K562 (cell line): ENCODE measurements around the gene SEC22A. TPM values are rescaled to one million over a fixed set of nuclear protein-coding genes. Genes with fewer than 3 reads are reported as not detected.

Experiments used
- ATAC-seq: fragments of 200-7000 bp; cut with Tn5 transposase; 3 replicates; pipeline ENCODE4 v1.9.1; 2020; ENCODE audit warnings: moderate library complexity
- BruUV-seq: library from RNA; stranded (reverse); fragments of 400-500 nt; replicated peaks from 2 replicates; lab custom pipeline; 2021; lab: Mats Ljungman, UMichigan
- CTCF ChIA-PET: fragments of 300-600 bp; formaldehyde crosslinking; extraction: SDS; loops from one replicate; lab custom pipeline; 2021; ENCODE audit warnings: low intra/inter-chr PET ratio; lab: Yijun Ruan, JAX
- POLR2A ChIA-PET: fragments of 300-600, 350-650 bp; sonication (Branson Sonifier 250); formaldehyde crosslinking; extraction: SDS; loops from one replicate; lab custom pipeline; 2021; ENCODE audit warnings: antibody characterized with exemption, inconsistent platforms; lab: Yijun Ruan, JAX
- DNase-seq, 4 experiments: peaks; one replicate each; pipeline versions ENCODE4 v3.0.0 to v3.0.0-alpha.2; 2011 to 2018; ENCODE audit warnings: low spot score in 3 of 4, mixed read lengths in 3 of 4; ENCODE audit errors: extremely low read depth in 1 of 4
- FAIRE-seq: peaks from 2 replicates; lab custom pipeline; 2011; peaks lifted over from hg19 to GRCh38; lab: Jason Lieb, UNC
- H2AFZ ChIP-seq: 2 replicates; pipeline ENCODE4 v1.6.0; 2011; ENCODE audit warnings: low read depth, low read length, control low read depth, inconsistent platforms
- H3K27ac ChIP-seq: fragments of 200-600 bp; 3 replicates; pipeline ENCODE4 v1.8.0; 2011; ENCODE audit warnings: low read depth, mild to moderate bottlenecking, control low read depth, inconsistent platforms, low read length, moderate library complexity, mixed read lengths; ENCODE audit errors: extremely low read depth
- H3K27me3 ChIP-seq, 2 experiments: fragments of 300-600 bp in 1 of 2; 2 replicates in 1 of 2; 3 replicates in 1 of 2; pipeline versions ENCODE4 v1.6.0 to v1.8.0; 2011; ENCODE audit warnings: inconsistent platforms in 2 of 2, low read length in 2 of 2, mild to moderate bottlenecking in 1 of 2, mixed read lengths in 1 of 2, moderate library complexity in 1 of 2; ENCODE audit not compliant: control insufficient read depth in 2 of 2, insufficient read depth in 2 of 2
- H3K36me3 ChIP-seq: fragments of 300-600 bp; 3 replicates; pipeline ENCODE4 v1.8.0; 2011; ENCODE audit warnings: mild to moderate bottlenecking, low read length, inconsistent platforms; ENCODE audit not compliant: control insufficient read depth, insufficient read depth
- H3K4me1 ChIP-seq, 2 experiments: fragments of 200-600 bp in 1 of 2; replicated peaks in 1 of 2; 2 replicates in 1 of 2; 3 replicates in 1 of 2; pipeline versions ENCODE4 v1.5.1 to v1.8.0; 2011; ENCODE audit warnings: inconsistent platforms in 2 of 2, low read length in 2 of 2, mild to moderate bottlenecking in 1 of 2, mixed read lengths in 1 of 2, moderate library complexity in 1 of 2; ENCODE audit not compliant: control insufficient read depth in 2 of 2, insufficient read depth in 2 of 2
- H3K4me2 ChIP-seq: 2 replicates; pipeline ENCODE4 v1.6.1; 2011; ENCODE audit warnings: low read length, control low read depth, inconsistent platforms, mixed read lengths; ENCODE audit not compliant: insufficient read depth
- H3K4me3 ChIP-seq: fragments of 200-600 bp; sonication (generic), shearing (Covaris generic); 2 replicates; pipeline ENCODE4 v1.5.1; 2016; ENCODE audit warnings: control low read depth, inconsistent platforms
- H3K79me2 ChIP-seq: fragments of 200-600 bp; 3 replicates; pipeline ENCODE4 v1.8.0; 2011; ENCODE audit warnings: low read length, inconsistent platforms; ENCODE audit not compliant: control insufficient read depth, insufficient read depth
- H3K9ac ChIP-seq, 2 experiments: 2 replicates each; pipeline versions ENCODE4 v1.6.0 to v1.6.1; 2011; ENCODE audit warnings: low read depth in 2 of 2, low read length in 2 of 2, control low read depth in 1 of 2, inconsistent platforms in 1 of 2, mild to moderate bottlenecking in 1 of 2, mixed read lengths in 1 of 2; ENCODE audit not compliant: insufficient read depth in 1 of 2
- H3K9me1 ChIP-seq: one replicate; pipeline ENCODE4 v1.6.0; 2011; ENCODE audit warnings: inconsistent platforms, mild to moderate bottlenecking, low read length, moderate library complexity; ENCODE audit not compliant: control insufficient read depth, insufficient read depth
- H3K9me3 ChIP-seq: replicated peaks from 2 replicates; pipeline ENCODE4 v1.5.1; 2011; ENCODE audit warnings: low read depth, low read length, inconsistent platforms; ENCODE audit not compliant: control insufficient read depth, insufficient read depth
- H4K20me1 ChIP-seq: replicated peaks from 2 replicates; pipeline ENCODE4 v1.6.1; 2011; ENCODE audit warnings: low read length, inconsistent platforms, mixed read lengths; ENCODE audit not compliant: control insufficient read depth, insufficient read depth
- ATF7 ChIP-seq: fragments of 450-650 bp; IDR thresholded peaks from 2 replicates; pipeline ENCODE4 v1.7.1; 2014; ENCODE audit warnings: mild to moderate bottlenecking, moderate library complexity
- CBFA2T3 ChIP-seq: fragments of 450-650 bp; IDR thresholded peaks from 2 replicates; pipeline ENCODE4 v1.6.1; 2017
- HNRNPLL ChIP-seq: fragments of 200-400 bp; formaldehyde crosslinking; IDR thresholded peaks from 2 replicates; pipeline ENCODE4 v1.6.1; 2017; ENCODE audit warnings: low read length, low read depth, mild to moderate bottlenecking; ENCODE audit not compliant: poor library complexity, severe bottlenecking
- RAD21 ChIP-seq, 2 experiments: fragments of 250-450 bp in 1 of 2; fragments of 450-650 bp in 1 of 2; sonication (Bioruptor Pico) in 1 of 2; formaldehyde crosslinking in 1 of 2; IDR thresholded peaks in 1 of 2; conservative IDR thresholded peaks in 1 of 2; 2 replicates each; pipeline versions ENCODE4 v1.4.0 to v1.8.0; 2020 to 2022; ENCODE audit warnings: mild to moderate bottlenecking in 2 of 2, moderate library complexity in 1 of 2
- SIX5 ChIP-seq, 2 experiments: IDR thresholded peaks; 2 replicates each; pipeline ENCODE4 v1.6.1; 2011; ENCODE audit warnings: low read length in 2 of 2, borderline replicate concordance in 1 of 2, low read depth in 1 of 2, mild to moderate bottlenecking in 1 of 2, moderate library complexity in 1 of 2; ENCODE audit not compliant: insufficient read depth in 1 of 2
- TCF3 ChIP-seq: sonication (generic); formaldehyde crosslinking; IDR thresholded peaks from 2 replicates; pipeline ENCODE4 v1.4.0; 2020; ENCODE audit warnings: mild to moderate bottlenecking, missing genetic modification reagents
- ZNF589 ChIP-seq: fragments of 200-800 bp; sonication (Bioruptor generic); IDR thresholded peaks from 2 replicates; pipeline ENCODE4 v1.6.1; 2016; ENCODE audit warnings: low read depth, missing genetic modification characterization, missing compliant biosample characterization
- ZNF76 ChIP-seq: fragments of 250-450 bp; sonication (Bioruptor Pico); IDR thresholded peaks from 2 replicates; pipeline ENCODE4 v1.4.0; 2020; ENCODE audit warnings: mild to moderate bottlenecking, moderate library complexity, borderline replicate concordance
- WGBS: fragments of 100-300 bp; shearing (Covaris generic); methylation state at CpG from one replicate; pipeline ENCODE4 v1.1.6; 2016; ENCODE audit warnings: low coverage, mixed read lengths; ENCODE audit not compliant: insufficient coverage; ENCODE audit errors: missing lambda C conversion rate; 5-methylcytosine and 5-hydroxymethylcytosine counted together
- in situ Hi-C: fragments of 300-500 bp; cut with MboI; formaldehyde crosslinking; loops from 4 replicates; pipeline ENCODE4 v1.15.0; 2018; ENCODE audit warnings: inconsistent platforms, mixed read lengths
- intact Hi-C: fragments of 100-400 bp; cut with micrococcal nuclease; formaldehyde crosslinking; loops from 2 replicates; pipeline ENCODE4 v1.14.2; 2022
- polyA plus RNA-seq, 8 experiments: library from polyadenylated mRNA; depleted of rRNA in 4 of 8; stranded (reverse) in 5 of 8; unstranded in 3 of 8; fragments of >200 nt; fragmentation: Nextera tagmentation in 2 of 8; fragmentation: Illumina TruSeq in 1 of 8; extraction: Ambion mirVana in 2 of 8; extraction: Trizol in 1 of 8; gene quantifications; 2 replicates each; pipeline versions ENCODE4 v1.2.1 to v1.2.3, GENCODE V29; 2011 to 2014; ENCODE audit warnings: inconsistent platforms in 1 of 8, missing spikeins in 1 of 8
- total RNA-seq, 7 experiments: library from RNA; depleted of rRNA in 6 of 7; stranded (reverse); fragments of >200 nt in 6 of 7; fragmentation: Illumina TruSeq in 2 of 7; extraction: Trizol in 2 of 7; gene quantifications; 2 replicates each; pipeline versions ENCODE4 v1.2.1 to v1.2.3, GENCODE V29; 2011 to 2021; ENCODE audit warnings: low replicate concordance in 1 of 7

The SEC22A gene
- total and polyA plus RNA-seq, 9 of the 15 experiments (the other 6 are each of a cell fraction or from before 2014, with no cell fraction given), result 7.9 to 44.5 (median 20.5) TPM

DNA sequence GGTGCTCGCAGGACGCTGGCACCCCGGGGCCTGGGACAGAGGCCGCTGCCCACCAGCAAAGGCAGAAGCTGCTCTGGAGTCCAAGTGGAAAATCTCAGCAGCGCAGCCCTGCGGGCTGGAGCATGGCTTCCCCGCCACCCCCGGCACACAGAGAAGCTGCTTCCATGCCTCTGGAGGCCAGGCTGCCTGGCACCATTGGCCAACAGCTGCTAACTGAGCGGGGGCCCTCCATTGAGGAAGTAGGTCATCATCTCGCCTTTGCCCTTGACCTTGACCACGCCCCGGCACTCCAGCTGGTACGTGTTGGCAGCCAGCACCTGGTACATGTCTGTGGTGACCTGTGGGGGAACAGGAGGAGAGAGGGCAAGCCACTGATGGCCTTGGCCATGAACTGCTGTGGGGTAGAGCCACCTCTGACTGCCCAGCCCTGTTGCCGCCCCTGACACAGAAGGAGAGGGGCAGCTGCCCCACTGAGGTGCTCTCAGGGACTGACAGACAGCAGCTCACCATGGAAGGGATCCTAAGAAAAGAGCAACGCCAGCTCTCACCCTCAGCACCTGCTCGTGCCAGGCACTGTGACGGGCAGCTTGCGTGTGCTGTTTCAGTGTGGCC lies 82.8 kb downstream of the SEC22A start:
- H3K27me3 ChIP-seq, result peaks cover 0 to 17% of the 10 kb centered on the region in 2 experiments; a peak in 3 of 5 replicates
- H3K79me2 ChIP-seq, result no peaks in the 10 kb centered on the region
- POLR2A ChIA-PET, result interaction anchor here (0.6 to 0.7 kb wide), 2 partner anchors 61 to 567 kb away, joined by 3 to 5 read pairs; no protein-coding TSS in a partner anchor
- H3K4me1 ChIP-seq, result no peaks in the 10 kb centered on the region
- no peaks in the 10 kb centered on the region for H3K36me3 ChIP-seq
- no peak overlapping the region for H2AFZ ChIP-seq
- peaks cover 9% of the 10 kb centered on the region; the same call in 1 of the 2 replicates for H4K20me1 ChIP-seq
- H3K27ac ChIP-seq, result no peak overlapping the region
- no TSS peak for BruUV-seq
- no peaks in the 10 kb centered on the region for H3K9me1 ChIP-seq
- intact Hi-C loops (no loop called here), in situ Hi-C loops (no loop called here)
- H3K4me2 ChIP-seq, result no peak overlapping the region
- TF ChIP-seq ATF7, result no peak
- TF ChIP-seq SIX5 (IDR thresholded peaks at IDR 0.05; ENCODE audit: borderline replicate concordance in 1 of 2, insufficient read depth in 1 of 2, low read depth in 1 of 2, low read length in 2 of 2), result no peak
- TF ChIP-seq ZNF589 (CRISPR knock-in tag), result no peak
- TF ChIP-seq HNRNPLL, result no peak
- no peak for TF ChIP-seq RAD21 (CRISPR knock-in tag; conservative IDR thresholded peaks at IDR 0.05 in 1 of 2, IDR thresholded peaks at IDR 0.05 in 1 of 2)
- no peak for TF ChIP-seq CBFA2T3
- TF ChIP-seq ZNF76, result no peak
- TF ChIP-seq TCF3 (CRISPR knock-in tag), result no peak
- CTCF ChIA-PET, result no interaction called here
- DNase-seq (no peak), ATAC-seq (no peak), FAIRE-seq (no peak)
- WGBS, result 4% methylated on average over 18 of the region's 18 CpGs
- H3K9me3 ChIP-seq, result no peaks in the 10 kb centered on the region
- H3K4me3 ChIP-seq, result no peak overlapping the region
- H3K9ac ChIP-seq, result no peak overlapping the region
